ENCODE results near the gene WAS.

WAS gene

GRCh38 chrX:48736303-48736702, 52.7 kb downstream of the WAS start:
- H3K79me1 ChIP-seq (ENCODE audit: low read length), result peaks cover 10% of the 10 kb centered on the region
- H3K4ac ChIP-seq (ENCODE audit: low read depth, low read length), result no peak overlapping the region
- no peak overlapping the region for H3K4me3 ChIP-seq (ENCODE audit: low read depth, low read length)
- peak overlapping the region; percentile 22 for H2BK12ac ChIP-seq (ENCODE audit: low read length)
- peak overlapping the region; percentile 91 for H4K12ac ChIP-seq (ENCODE audit: low read depth, low read length)
- H3K4me1 ChIP-seq (ENCODE audit: control insufficient read depth in 1 of 2, insufficient read depth in 2 of 2, low read length in 2 of 2), result peaks cover 5 to 6% of the 10 kb centered on the region in 2 experiments
- H3K79me2 ChIP-seq (ENCODE audit: control insufficient read depth, insufficient read depth, low read length, poor library complexity), result peaks cover 3% of the 10 kb centered on the region
- no peak overlapping the region for H3K14ac ChIP-seq (ENCODE audit: low read length)
- no peaks in the 10 kb centered on the region for H3K9me3 ChIP-seq (ENCODE audit: insufficient read depth, low read depth, low read length)
- H3K36me3 ChIP-seq (ENCODE audit: control insufficient read depth in 1 of 2, insufficient read depth in 2 of 2, low read length in 2 of 2), result no peaks in the 10 kb centered on the region
- H4K91ac ChIP-seq (ENCODE audit: low read depth, low read length), result peak overlapping the region; percentile 55
- H3K4me2 ChIP-seq (ENCODE audit: low read length), result no peak overlapping the region
- no peak overlapping the region for H3K9ac ChIP-seq (ENCODE audit: low read length)
- no peak overlapping the region for H2BK5ac ChIP-seq (ENCODE audit: low read depth, low read length, poor library complexity)
- H2AK5ac ChIP-seq (ENCODE audit: low read length), result peak overlapping the region; percentile 79
- WGBS (ENCODE audit: extremely low coverage, insufficient coverage, insufficient read length), result no CpG with 5 or more reads among the region's 1 CpG
- peak overlapping the region; percentile 96 for H2AFZ ChIP-seq (ENCODE audit: insufficient read depth, low read length, poor library complexity)
- no peak overlapping the region for H3K23ac ChIP-seq (ENCODE audit: low read length)
- peak overlapping the region; percentile 92 for H4K8ac ChIP-seq (ENCODE audit: low read depth, low read length)
- no peak overlapping the region for H3K27ac ChIP-seq (ENCODE audit: low read depth, low read length)
- peak overlapping the region; percentile 59 for H3K18ac ChIP-seq (ENCODE audit: low read length)
- no peak for DNase-seq
- no peaks in the 10 kb centered on the region for H3K27me3 ChIP-seq (ENCODE audit: insufficient read depth, low read length)
- H2BK120ac ChIP-seq (ENCODE audit: insufficient read depth, low read length, poor library complexity), result peak overlapping the region; percentile 7

- no peak overlapping the region for H3K23ac ChIP-seq (ENCODE audit: low read length)
- H3K4me3 ChIP-seq (ENCODE audit: low read depth, low read length), result no peak overlapping the region
- H2AK5ac ChIP-seq (ENCODE audit: low read length), result no peak overlapping the region
- peak overlapping the region; percentile 55 for H4K91ac ChIP-seq (ENCODE audit: low read depth, low read length)
- peak overlapping the region; percentile 91 for H4K12ac ChIP-seq (ENCODE audit: low read depth, low read length)
- peak overlapping the region; percentile 45 for H3K4me2 ChIP-seq (ENCODE audit: low read length)
- no peak overlapping the region for H2BK120ac ChIP-seq (ENCODE audit: insufficient read depth, low read length, poor library complexity)
- no peak overlapping the region for H3K4ac ChIP-seq (ENCODE audit: low read depth, low read length)
- no peak overlapping the region for H2BK5ac ChIP-seq (ENCODE audit: low read depth, low read length, poor library complexity)
- H3K79me2 ChIP-seq (ENCODE audit: control insufficient read depth, insufficient read depth, low read length, poor library complexity), result peaks cover 3% of the 10 kb centered on the region
- no peaks in the 10 kb centered on the region for H3K36me3 ChIP-seq (ENCODE audit: control insufficient read depth in 1 of 2, insufficient read depth in 2 of 2, low read length in 2 of 2)
- H2BK12ac ChIP-seq (ENCODE audit: low read length), result no peak overlapping the region
- no peaks in the 10 kb centered on the region for H3K27me3 ChIP-seq (ENCODE audit: insufficient read depth, low read length)
- H3K4me1 ChIP-seq (ENCODE audit: control insufficient read depth in 1 of 2, insufficient read depth in 2 of 2, low read length in 2 of 2), result peaks cover 5 to 6% of the 10 kb centered on the region in 2 experiments
- peaks cover 10% of the 10 kb centered on the region for H3K79me1 ChIP-seq (ENCODE audit: low read length)
- peak overlapping the region; percentile 30 for H3K14ac ChIP-seq (ENCODE audit: low read length)
- H4K8ac ChIP-seq (ENCODE audit: low read depth, low read length), result peak overlapping the region; percentile 92
- no peaks in the 10 kb centered on the region for H3K9me3 ChIP-seq (ENCODE audit: insufficient read depth, low read depth, low read length)
- H3K18ac ChIP-seq (ENCODE audit: low read length), result peak overlapping the region; percentile 59
- no peak overlapping the region for H3K9ac ChIP-seq (ENCODE audit: low read length)
- no peak for DNase-seq
- H3K27ac ChIP-seq (ENCODE audit: low read depth, low read length), result no peak overlapping the region
- no CpG with 5 or more reads among the region's 10 CpGs for WGBS (ENCODE audit: extremely low coverage, insufficient coverage, insufficient read length)
- H2AFZ ChIP-seq (ENCODE audit: insufficient read depth, low read length, poor library complexity), result peak overlapping the region; percentile 96
These were observed 53.2 kb downstream of the WAS start for GRCh38 chrX:48736878-48737212.

- Histone ChIP-seq H3K9ac (ENCODE audit: low read length) (peak overlapping the region; percentile 83), H2AK5ac (ENCODE audit: low read length) (no peak overlapping the region), H3K4ac (ENCODE audit: low read depth, low read length) (peak overlapping the region; percentile 83)
These were observed 53.8 kb downstream of the WAS start for GRCh38 chrX:48737213-48737938.

GRCh38 chrX:48737940-48738339, 54.3 kb downstream of the WAS start:
- WGBS (ENCODE audit: extremely low coverage, insufficient coverage, insufficient read length), result no CpG with 5 or more reads among the region's 7 CpGs

More at GRCh38 chrX:48737213-48737938, 53.8 kb downstream of the WAS start:
- H3K9me3 ChIP-seq (ENCODE audit: insufficient read depth, low read depth, low read length), result no peaks in the 10 kb centered on the region
- no peaks in the 10 kb centered on the region for H3K27me3 ChIP-seq (ENCODE audit: insufficient read depth, low read length)
- H4K91ac ChIP-seq (ENCODE audit: low read depth, low read length), result peak overlapping the region; percentile 96
- peaks cover 3% of the 10 kb centered on the region for H3K79me2 ChIP-seq (ENCODE audit: control insufficient read depth, insufficient read depth, low read length, poor library complexity)
- peak overlapping the region; percentile 83 for H3K4me3 ChIP-seq (ENCODE audit: low read depth, low read length)
- H3K14ac ChIP-seq (ENCODE audit: low read length), result peak overlapping the region; percentile 70
- peak overlapping the region; percentile 68 for H3K18ac ChIP-seq (ENCODE audit: low read length)
- WGBS (ENCODE audit: extremely low coverage, insufficient coverage, insufficient read length), result no CpG with 5 or more reads among the region's 48 CpGs
- H4K12ac ChIP-seq (ENCODE audit: low read depth, low read length), result peak overlapping the region; percentile 80
- peak overlapping the region; percentile 83 for H2BK120ac ChIP-seq (ENCODE audit: insufficient read depth, low read length, poor library complexity)
- H2BK12ac ChIP-seq (ENCODE audit: low read length), result no peak overlapping the region
- peak overlapping the region; percentile 59 for H2BK5ac ChIP-seq (ENCODE audit: low read depth, low read length, poor library complexity)
- H3K4me2 ChIP-seq (ENCODE audit: low read length), result peak overlapping the region; percentile 74
- H3K79me1 ChIP-seq (ENCODE audit: low read length), result peaks cover 10% of the 10 kb centered on the region
- H3K23ac ChIP-seq (ENCODE audit: low read length), result no peak overlapping the region
- no peaks in the 10 kb centered on the region for H3K36me3 ChIP-seq (ENCODE audit: control insufficient read depth in 1 of 2, insufficient read depth in 2 of 2, low read length in 2 of 2)
- H4K8ac ChIP-seq (ENCODE audit: low read depth, low read length), result peak overlapping the region; percentile 98
- H2AFZ ChIP-seq (ENCODE audit: insufficient read depth, low read length, poor library complexity), result peak overlapping the region; percentile 68
- H3K4me1 ChIP-seq (ENCODE audit: control insufficient read depth in 1 of 2, insufficient read depth in 2 of 2, low read length in 2 of 2), result peaks cover 5 to 6% of the 10 kb centered on the region in 2 experiments
- peak; percentile 91 to 94 for DNase-seq
- H3K27ac ChIP-seq (ENCODE audit: low read depth, low read length), result peak overlapping the region; percentile 94

More at GRCh38 chrX:48737940-48738339, 54.3 kb downstream of the WAS start:
- no peak for DNase-seq
- Histone ChIP-seq H4K8ac (ENCODE audit: low read depth, low read length) (peak overlapping the region; percentile 98), H3K23ac (ENCODE audit: low read length) (no peak overlapping the region), H3K27ac (ENCODE audit: low read depth, low read length) (peak overlapping the region; percentile 94), H3K4me2 (ENCODE audit: low read length) (peak overlapping the region; percentile 74), H3K79me1 (ENCODE audit: low read length) (peaks cover 10% of the 10 kb centered on the region), H3K18ac (ENCODE audit: low read length) (peak overlapping the region; percentile 68), H3K9ac (ENCODE audit: low read length) (peak overlapping the region; percentile 83), H2AFZ (ENCODE audit: insufficient read depth, low read length, poor library complexity) (peak overlapping the region; percentile 68), H3K27me3 (ENCODE audit: insufficient read depth, low read length) (no peaks in the 10 kb centered on the region), H3K4ac (ENCODE audit: low read depth, low read length) (peak overlapping the region; percentile 80), H2BK120ac (ENCODE audit: insufficient read depth, low read length, poor library complexity) (peak overlapping the region; percentile 73), H2AK5ac (ENCODE audit: low read length) (no peak overlapping the region), H3K9me3 (ENCODE audit: insufficient read depth, low read depth, low read length) (no peaks in the 10 kb centered on the region), H3K36me3 (ENCODE audit: control insufficient read depth in 1 of 2, insufficient read depth in 2 of 2, low read length in 2 of 2) (no peaks in the 10 kb centered on the region), H4K91ac (ENCODE audit: low read depth, low read length) (peak overlapping the region; percentile 96), H3K4me3 (ENCODE audit: low read depth, low read length) (peak overlapping the region; percentile 83), H2BK12ac (ENCODE audit: low read length) (no peak overlapping the region), H2BK5ac (ENCODE audit: low read depth, low read length, poor library complexity) (peak overlapping the region; percentile 59), H3K14ac (ENCODE audit: low read length) (peak overlapping the region; percentile 70), H3K4me1 (ENCODE audit: control insufficient read depth in 1 of 2, insufficient read depth in 2 of 2, low read length in 2 of 2) (peaks cover 5 to 6% of the 10 kb centered on the region in 2 experiments), H3K79me2 (ENCODE audit: control insufficient read depth, insufficient read depth, low read length, poor library complexity) (peaks cover 3% of the 10 kb centered on the region), H4K12ac (ENCODE audit: low read depth, low read length) (peak overlapping the region; percentile 80)
